ENCODE results near the gene BTBD7.
"Not testable (repeated sequence)": the region's sequence is repeated elsewhere in the genome, so short reads cannot be mapped to it uniquely, and the experiment has no call there.

The BTBD7 gene

DNA sequence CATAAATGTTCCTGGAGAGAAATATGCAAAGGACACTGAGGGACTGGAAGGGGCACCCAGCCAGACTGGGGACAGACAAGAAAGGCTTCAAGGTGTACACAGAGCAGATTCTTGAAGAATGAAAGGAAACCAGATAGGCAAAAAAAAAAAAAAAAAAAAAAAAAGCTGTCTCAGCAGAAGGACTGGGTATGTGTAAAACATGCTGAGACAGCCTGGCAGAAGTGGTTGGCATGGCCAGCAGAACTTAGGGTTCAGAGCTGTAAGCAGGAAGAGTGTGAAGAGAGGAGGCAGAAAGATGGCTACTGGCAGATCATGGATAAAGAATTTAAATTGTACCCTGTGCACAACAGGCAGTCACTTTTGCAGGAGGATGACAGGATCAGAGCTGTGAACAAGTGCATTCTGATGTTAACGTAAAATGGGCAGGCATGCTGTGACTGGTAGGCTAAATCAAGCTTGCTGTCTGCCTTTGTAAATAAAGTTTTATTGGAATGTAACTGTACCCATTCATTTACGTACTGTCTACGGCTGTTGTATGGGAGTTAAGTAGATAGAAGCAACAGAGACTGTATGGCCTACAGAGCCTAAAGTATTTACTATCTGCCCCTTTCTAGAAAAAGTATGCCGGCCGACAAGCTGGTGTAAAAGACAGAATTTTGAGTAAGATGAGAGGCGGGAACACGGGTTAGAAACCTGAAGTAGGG lies 83.6 kb downstream of the BTBD7 start:
- in situ Hi-C loops (cut with HindIII; ENCODE audit: low sequenced_read_pairs): no loop called here

GRCh38 chr14:93246534-93246933 lies 86.3 kb downstream of the BTBD7 start:
- in situ Hi-C loops (cut with HindIII; ENCODE audit: low sequenced_read_pairs): no loop called here

DNA sequence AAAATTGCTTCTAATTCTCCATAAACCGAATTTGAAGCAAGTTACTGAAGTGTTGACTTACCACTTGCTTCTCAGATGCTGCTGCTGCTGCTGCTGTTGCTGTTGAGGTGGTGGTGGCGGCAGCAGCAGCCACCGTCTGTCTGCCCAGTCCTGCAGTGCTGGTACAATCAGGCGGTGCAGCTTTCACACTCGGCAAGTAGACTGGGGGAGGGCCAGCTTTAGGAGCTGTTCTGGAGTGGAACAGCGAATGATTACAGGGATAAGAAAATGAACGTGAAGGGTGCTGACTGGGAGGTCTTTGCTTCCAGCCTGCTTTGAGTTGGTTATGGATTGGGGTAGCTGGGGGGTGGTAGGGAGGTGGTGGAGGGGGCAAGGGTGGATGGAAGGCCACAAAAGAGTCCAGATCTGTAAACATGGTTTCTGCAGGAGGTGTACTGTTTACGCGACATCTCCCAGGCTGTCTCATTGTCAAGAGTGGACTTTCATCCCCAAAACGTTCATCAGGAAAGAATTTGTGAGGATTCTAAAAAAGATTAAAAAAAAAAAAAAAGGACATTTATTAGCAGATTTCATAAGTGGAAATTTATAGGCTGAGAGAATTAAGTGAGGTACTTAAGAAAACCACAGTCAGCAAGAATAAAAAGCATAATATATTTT lies 86.9 kb downstream of the BTBD7 start:
- in situ Hi-C loops (cut with HindIII; ENCODE audit: low sequenced_read_pairs): no loop called here

GRCh38 chr14:93240678-93241000 lies 92.2 kb downstream of the BTBD7 start:
- in situ Hi-C loops (cut with HindIII; ENCODE audit: low sequenced_read_pairs): no loop called here

DNA sequence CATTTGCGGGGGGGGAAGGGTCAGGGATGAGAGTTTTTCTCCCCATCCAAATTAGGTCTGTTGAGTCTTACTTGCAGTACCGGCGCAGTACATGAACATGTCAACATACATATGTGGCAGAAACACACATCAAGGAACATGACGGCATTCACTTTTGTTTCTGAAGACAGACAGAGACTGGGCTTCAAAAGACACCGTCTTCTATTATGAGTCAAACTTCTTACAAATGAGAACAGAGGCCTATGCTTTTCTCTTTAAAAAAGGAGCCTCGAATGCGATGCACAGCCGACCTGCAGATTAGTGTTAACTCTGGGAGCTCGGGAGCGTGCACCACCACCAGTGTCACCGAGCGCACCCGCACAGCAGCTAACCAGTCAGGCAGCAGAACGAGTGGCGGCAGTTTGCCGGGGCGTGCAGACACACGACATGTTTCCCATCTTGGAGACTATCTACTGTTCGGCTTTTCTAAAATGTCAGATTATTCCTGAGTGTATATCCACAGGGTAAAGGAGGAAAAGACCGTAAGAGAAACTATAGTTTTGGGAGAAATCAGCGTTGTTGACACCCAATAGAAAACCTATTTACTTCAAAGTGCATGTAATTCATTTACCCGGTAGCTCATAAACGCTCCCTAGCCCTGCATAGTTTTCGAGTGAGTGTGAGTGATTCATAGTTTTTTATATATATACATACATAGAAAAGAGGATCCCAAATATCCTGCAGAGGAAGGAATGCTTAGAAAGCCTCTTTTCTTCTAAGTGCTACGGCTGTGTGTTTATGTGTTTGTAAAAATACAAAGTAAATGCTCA lies 92.8 kb downstream of the BTBD7 start:
- in situ Hi-C loops (cut with HindIII; ENCODE audit: low sequenced_read_pairs): no loop called here

DNA sequence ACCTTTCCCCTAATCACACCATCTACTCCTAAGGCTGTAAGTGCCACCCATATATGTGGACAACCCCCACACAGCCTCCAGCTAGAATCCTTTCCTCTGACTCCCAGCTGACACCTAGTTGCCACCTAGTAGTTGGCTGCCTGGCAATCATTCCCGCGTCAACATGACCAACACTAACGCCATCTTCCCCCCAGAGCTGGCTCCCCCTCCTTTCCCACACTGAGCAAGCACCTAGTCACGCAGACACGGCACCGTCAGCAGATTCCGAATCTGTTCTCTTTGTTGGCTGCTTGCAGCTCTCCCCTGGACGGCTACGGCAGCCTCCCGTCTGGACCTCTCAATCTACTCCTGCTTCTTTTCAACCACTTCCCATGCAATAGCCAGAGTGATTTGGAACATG lies 98.0 kb downstream of the BTBD7 start:
- in situ Hi-C loops (cut with HindIII; ENCODE audit: low sequenced_read_pairs): no loop called here

DNA sequence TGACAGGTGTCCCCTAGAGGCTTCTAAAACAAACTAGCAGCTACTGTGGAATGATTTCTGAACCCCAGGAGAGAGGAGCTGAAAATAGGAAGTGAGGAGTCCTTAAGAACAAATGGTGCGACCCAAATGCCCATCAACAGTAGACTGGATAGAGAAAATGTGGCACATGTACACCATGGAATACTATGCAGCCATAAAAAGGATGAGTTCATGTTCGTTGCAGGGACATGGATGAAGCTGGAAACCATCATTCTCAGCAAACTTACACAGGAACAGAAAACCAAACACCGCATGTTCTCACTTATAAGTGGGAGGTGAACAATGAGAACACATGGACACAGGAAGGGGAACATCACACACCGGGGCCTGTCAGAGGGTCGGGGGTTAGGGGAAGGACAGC lies 99.8 kb downstream of the BTBD7 start:
- in situ Hi-C loops (cut with HindIII; ENCODE audit: low sequenced_read_pairs): not testable (repeated sequence)

DNA sequence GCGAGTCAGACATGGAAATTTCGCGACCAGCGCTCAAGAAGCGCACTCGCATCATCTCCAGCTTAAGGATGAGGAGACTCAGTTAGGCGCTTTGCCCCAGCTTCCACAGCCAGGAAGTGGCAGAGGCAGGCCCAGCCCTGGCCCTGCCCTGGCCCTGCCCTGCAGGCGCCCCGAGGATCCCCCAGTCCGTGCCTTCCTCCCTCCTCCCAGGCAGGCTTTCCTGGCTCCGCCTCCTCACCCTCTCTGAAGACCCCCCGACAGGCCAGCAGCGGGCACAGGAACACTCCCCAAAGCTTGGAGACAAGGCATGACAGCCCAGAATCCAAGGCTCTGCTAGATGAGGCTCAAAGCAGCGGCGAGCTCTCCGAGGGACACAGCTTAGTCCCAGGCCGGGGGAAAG lies 100.7 kb downstream of the BTBD7 start:
- in situ Hi-C loops (cut with HindIII; ENCODE audit: low sequenced_read_pairs): no loop called here

DNA sequence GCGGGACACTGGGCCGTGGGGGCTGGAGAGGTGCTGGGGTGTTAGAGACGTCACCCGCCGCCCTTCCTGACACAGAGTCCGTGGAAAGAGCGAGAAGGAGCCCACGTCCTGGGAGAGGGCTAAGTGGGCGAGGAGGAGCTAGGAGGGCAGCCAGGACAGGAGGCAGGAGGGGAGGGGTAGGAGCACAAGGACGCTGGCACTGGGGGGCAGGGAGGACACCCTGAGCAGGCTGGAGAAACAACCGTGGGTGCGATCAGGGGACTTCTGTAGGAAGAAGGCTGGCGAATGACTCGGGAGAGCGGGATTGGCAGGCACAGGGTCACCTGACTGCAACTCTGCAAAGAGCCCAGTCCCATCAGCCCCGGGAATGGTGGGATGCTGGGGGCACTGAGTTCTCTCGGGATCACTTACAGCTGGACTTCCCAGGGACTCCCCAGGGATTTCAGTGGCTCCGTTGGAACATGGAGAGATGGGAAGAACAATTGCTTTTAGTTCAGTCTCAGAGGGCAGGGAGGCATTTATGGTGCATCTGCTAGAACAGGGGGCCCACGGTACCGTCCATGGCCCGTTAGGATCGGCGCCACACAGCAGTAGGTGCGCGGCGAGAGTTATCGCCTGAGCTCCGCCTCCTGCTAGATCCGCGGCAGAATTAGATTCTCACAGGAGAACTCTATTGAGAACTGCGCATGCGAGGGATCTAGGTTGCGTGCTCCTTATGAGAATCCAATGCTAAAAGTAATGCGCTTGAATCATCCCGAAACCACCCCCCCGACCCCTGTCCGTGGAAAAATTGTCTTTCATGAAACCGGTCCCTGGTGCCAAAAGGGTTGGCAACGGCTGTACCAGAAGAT lies 101.5 kb downstream of the BTBD7 start:
- in situ Hi-C loops (cut with HindIII; ENCODE audit: low sequenced_read_pairs): no loop called here

GRCh38 chr14:93230539-93230938 lies 102.3 kb downstream of the BTBD7 start:
- in situ Hi-C loops (cut with HindIII; ENCODE audit: low sequenced_read_pairs): no loop called here

- in situ Hi-C loops (cut with HindIII; ENCODE audit: low sequenced_read_pairs): no loop called here
Measured at GRCh38 chr14:93228550-93228949, 104.3 kb downstream of the BTBD7 start.

- in situ Hi-C loops (cut with HindIII; ENCODE audit: low sequenced_read_pairs): no loop called here
Measured at GRCh38 chr14:93223565-93223964, 109.3 kb downstream of the BTBD7 start.

- in situ Hi-C loops (cut with HindIII; ENCODE audit: low sequenced_read_pairs): no loop called here
Measured at GRCh38 chr14:93220509-93220908, 112.3 kb downstream of the BTBD7 start.

DNA sequence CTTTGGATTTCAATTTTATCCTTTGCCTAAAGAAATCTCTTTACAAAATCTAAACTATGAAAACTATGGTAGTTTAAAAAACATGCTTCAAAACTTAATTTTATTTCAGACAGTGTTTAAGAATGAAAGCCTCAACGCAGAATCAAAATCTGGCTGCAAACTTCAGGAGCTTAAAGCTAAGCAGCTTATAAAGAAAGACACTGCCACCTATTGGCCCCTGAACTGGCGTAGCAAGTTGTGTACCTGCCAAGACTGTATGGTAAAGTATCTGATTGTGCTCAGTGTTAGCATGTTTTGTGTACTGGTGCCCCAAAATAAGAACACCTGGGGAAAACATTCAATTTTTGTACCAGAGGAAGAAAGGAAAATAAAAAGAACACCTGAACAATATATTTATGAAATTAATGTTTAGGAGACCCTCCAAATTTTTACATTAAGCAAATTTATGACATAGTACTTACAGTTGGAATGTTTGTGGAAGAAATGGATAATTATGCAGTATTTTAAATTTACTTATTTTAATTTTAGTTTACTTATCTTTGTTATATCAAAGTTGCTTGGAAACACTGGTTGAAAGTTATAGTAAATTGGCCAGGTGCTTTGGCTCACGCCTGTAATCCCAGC lies 113.6 kb downstream of the BTBD7 start:
- in situ Hi-C loops (cut with HindIII; ENCODE audit: low sequenced_read_pairs): no loop called here

DNA sequence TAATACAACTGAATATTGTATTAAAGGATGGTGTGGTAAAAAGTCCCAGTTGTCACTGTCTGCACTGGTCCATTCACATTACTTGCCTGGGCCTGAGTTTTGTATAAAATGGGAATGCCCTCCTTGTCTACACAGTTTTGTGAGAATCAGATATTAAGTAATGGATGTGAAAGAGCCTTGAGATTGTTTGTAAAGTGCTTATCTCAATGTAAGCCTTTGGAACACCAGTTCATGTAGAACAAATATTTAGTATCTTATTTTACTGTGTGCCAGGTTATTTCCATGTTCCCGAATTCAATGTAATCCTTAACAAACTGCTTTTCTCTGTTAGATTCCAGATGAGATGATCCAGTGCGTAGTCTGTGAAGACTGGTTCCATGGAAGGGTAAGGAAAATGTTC lies 118.2 kb downstream of the BTBD7 start:
- in situ Hi-C loops (cut with HindIII; ENCODE audit: low sequenced_read_pairs): no loop called here

DNA sequence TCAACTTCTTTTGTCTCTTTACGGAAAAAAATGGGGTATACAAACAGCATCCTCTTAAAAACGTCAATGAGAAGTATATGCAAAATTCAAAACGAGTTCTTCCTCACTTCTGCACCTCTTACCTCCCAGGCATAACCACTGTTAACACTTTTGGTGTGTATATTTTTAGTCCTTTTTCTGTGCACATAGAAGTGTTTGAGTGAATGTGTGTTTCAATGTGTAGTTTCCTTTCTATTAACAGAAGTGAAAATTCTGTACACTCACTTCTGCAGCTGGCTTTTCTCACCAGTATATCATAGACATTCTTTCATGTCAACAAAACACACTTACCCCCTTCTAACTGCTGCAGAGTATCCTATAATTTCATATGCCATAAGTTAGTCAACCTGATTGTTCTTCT lies 120.4 kb downstream of the BTBD7 start:
- in situ Hi-C loops (cut with HindIII; ENCODE audit: low sequenced_read_pairs): no loop called here

DNA sequence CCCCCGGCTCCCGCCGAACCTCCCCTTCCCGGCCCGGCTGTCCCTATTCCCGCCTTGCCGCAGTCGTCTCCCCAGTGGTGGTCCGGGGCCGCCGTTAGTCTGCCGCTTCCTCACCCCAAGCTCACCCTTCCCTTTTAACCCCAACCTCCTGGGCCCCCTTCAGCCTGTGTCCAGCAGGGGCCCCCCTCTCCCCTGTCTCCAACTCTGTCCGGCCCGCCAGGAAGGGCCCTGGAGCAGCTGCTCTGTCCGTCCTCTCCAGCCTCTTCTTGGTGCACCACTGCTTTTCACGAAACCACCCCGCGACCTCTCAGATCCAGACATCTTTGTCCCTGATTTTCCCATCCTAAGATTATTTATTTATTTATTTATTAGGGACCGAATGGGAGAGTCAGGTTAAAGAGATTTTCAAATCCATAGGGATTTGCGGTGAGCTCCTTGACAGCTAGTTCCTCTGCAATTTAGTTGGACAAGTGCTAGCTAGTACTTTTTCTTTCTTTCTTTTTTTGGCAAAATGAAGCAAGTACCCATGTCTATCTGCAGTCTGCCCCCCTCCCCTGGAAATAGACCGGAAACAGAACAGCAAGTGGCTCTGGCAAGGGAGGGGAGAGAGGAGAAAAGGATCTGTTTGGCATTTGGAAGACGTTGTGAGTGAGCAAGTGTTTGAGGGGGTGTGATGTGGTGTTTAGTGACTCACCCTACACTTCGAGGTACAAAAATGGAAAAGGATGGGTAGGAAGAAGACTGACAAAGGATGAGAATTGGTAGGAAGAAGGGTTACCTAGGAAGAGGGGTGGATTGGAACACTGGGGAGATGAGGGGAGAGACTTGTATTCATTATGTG lies 125.1 kb downstream of the BTBD7 start:
- in situ Hi-C loops (cut with HindIII; ENCODE audit: low sequenced_read_pairs): no loop called here

DNA sequence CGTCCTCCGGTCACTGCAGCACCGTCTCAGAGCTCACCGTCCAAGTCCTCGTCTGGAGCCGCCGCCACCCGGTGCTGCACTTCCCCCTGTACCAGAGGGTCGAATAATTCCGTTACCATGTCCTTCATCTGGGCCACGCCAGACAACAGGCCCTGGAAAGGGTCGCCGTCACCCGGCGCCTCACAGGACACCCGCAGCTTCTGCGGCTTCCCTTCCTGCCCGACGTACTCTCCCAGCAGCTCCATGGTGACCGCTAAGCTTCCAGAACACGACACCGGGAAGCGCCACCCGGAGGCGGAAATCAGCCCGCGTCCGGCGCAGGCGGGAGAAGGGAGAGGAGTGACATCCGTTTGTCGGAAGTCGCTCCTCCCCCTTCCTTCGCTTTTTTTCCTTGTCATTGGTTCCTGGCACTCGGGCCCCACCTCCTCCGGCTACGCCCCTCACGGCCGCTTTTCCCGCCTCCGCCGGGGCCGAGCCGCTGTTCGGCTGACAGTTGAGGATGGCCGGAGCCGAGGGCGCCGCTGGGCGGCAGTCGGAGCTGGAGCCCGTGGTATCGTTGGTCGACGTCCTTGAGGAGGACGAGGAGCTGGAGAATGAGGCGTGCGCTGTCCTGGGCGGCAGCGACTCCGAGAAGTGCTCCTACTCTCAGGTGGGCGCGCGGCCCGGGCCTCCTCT lies 125.9 kb downstream of the BTBD7 start, which contains the start of the genes GON7 and UBR7:
TSS of gene GON7 (minus strand) at position 273 of the 675 bp plus-strand sequence. CDS start at position 245, 28 bp downstream.
TSS of gene UBR7 (plus strand) at position 464 of the 675 bp plus-strand sequence. CDS start at position 500, 36 bp downstream.
- in situ Hi-C loops (cut with HindIII; ENCODE audit: low sequenced_read_pairs): no loop called here

- in situ Hi-C loops (cut with HindIII; ENCODE audit: low sequenced_read_pairs): no loop called here
Measured at GRCh38 chr14:93201155-93201704, 131.6 kb downstream of the BTBD7 start.

All from endothelial cell of hepatic sinusoid (primary cell).